ENCODE measurements around the gene PLP1.

PLP1 gene

GRCh38 chrX:103825881-103826280 lies 49.2 kb downstream of the PLP1 start:
- no peak for DNase-seq (ENCODE audit: low read depth in 2 of 2)

DNA sequence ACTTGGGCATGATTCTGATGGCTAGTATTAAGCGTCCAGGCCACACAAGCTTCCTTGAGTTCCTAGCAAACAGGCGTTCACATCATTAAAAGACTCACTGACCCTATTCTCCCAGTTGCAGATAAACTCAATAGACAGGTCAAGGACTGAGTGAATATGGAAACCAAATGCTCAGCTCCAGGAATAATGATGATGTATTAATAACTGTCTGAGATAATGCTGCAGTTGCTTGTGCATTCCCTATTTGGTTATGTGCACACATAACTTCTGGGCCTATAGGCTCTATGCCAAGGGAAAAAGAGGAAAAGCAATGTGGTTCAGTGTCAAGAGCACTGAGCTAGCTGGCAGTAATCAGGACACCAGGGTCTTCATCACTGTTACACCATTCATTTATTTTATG lies 51.9 kb downstream of the PLP1 start:
- no peak for DNase-seq (ENCODE audit: low read depth in 2 of 2)

DNA sequence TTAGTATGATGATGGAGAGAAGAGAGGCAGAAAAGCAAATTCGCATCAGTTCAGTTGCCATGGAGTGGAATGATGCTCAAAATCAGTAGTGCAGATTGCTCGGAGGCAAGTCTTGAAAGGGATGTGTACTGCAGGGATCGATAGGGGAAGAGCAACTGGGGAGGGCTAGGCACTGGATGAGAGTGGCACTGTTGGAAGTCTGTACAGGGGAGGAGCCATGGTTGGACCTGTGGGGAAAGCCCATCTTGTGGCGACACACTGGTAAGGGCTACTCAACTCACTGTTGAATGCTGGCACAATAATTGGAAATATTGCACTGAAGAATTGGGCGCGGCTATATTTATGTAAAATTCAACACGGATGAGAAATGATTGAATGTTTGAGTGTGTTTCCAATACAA lies 54.2 kb downstream of the PLP1 start:
- no peak for DNase-seq (ENCODE audit: low read depth in 2 of 2)

- peak in 1 of 2 experiments; percentile 43 for DNase-seq (ENCODE audit: low read depth in 2 of 2)
These were observed 54.7 kb downstream of the PLP1 start for GRCh38 chrX:103831342-103831802.

- peak; percentile 1 to 22 for DNase-seq (ENCODE audit: low read depth in 2 of 2)
These were observed 55.3 kb downstream of the PLP1 start, which contains the start of gene RAB9B for GRCh38 chrX:103831803-103832544. TSS of gene RAB9B (minus strand) at chrX:103832257. CDS start at chrX:103825784, 6,473 bp downstream.

DNA sequence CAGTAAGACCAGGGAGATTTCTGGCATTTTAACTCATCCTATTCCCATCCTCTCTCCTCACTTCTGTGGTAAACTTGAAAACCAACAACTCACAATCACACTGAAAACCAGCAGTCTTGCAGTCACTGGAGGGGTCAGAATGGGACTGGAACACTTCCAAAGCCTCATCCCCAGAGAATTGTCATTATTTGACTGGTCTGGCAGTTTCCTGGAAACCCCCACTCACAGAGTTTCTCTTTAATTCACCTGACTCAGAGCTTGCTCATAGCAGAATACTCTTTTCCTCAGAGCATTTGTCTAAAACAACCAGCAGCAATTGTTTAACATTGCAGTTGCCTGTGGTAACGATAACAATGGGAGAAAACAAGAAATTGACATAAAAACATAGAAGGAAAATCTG lies 62.8 kb downstream of the PLP1 start:
- DNase-seq (ENCODE audit: low read depth in 2 of 2) = no peak

All from stimulated activated CD4-positive, alpha-beta T cell treated with anti-CD3 and anti-CD28 coated beads, Interleukin-12 subunit alpha, Interleukin-12 subunit beta, amount 100 ng/mL, for 24 hours (primary cell).